Right kidney (tissue), 9 donors: ENCODE measurements around the gene EDN1.

Experiments
- DNase-seq: peaks from one replicate; pipeline ENCODE4 v3.0.0-alpha.2; 2016
- long read RNA-seq, 8 donors: transcript quantifications; one replicate each; lab custom pipeline, GENCODE V29; 2026

EDN1 gene
- long read RNA-seq, donor 1, partial matches to known transcripts: 0 of 1 reads
- long read RNA-seq, donor 1, other reads (novel, unspliced or antisense): 0 of 1 reads
- long read RNA-seq, donor 2, partial matches to known transcripts: 0 of 1 reads
- long read RNA-seq, donor 2, other reads (novel, unspliced or antisense): 0 of 1 reads
- long read RNA-seq, donor 3: 0 reads
- long read RNA-seq, donor 4, partial matches to known transcripts: 0 of 3 reads
- long read RNA-seq, donor 4, other reads (novel, unspliced or antisense): 0 of 3 reads
- long read RNA-seq, donor 5, partial matches to known transcripts: 0 of 2 reads
- long read RNA-seq, donor 5, other reads (novel, unspliced or antisense): 0 of 2 reads
- long read RNA-seq, donor 6: 0 reads
- long read RNA-seq, donor 7, partial matches to known transcripts: 0 of 2 reads
- long read RNA-seq, donor 7, other reads (novel, unspliced or antisense): 0 of 2 reads
- long read RNA-seq, donor 8: 0 reads

DNA sequence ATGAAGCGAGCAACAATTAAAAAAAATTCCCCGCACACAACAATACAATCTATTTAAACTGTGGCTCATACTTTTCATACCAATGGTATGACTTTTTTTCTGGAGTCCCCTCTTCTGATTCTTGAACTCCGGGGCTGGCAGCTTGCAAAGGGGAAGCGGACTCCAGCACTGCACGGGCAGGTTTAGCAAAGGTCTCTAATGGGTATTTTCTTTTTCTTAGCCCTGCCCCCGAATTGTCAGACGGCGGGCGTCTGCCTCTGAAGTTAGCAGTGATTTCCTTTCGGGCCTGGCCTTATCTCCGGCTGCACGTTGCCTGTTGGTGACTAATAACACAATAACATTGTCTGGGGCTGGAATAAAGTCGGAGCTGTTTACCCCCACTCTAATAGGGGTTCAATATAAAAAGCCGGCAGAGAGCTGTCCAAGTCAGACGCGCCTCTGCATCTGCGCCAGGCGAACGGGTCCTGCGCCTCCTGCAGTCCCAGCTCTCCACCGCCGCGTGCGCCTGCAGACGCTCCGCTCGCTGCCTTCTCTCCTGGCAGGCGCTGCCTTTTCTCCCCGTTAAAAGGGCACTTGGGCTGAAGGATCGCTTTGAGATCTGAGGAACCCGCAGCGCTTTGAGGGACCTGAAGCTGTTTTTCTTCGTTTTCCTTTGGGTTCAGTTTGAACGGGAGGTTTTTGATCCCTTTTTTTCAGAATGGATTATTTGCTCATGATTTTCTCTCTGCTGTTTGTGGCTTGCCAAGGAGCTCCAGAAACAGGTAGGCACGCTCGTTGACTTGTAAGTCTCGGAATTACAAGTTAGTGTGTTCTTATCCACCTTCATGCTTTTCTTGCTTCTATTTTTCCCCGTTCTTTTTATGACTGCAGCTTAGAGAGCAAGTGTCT lies at the start of gene EDN1:
Gene EDN1, plus strand, starts transcription at position 429 of the 888 bp plus-strand sequence. Its CDS starts 269 bp downstream, at position 698.
- peak; percentile 78 for DNase-seq

DNA sequence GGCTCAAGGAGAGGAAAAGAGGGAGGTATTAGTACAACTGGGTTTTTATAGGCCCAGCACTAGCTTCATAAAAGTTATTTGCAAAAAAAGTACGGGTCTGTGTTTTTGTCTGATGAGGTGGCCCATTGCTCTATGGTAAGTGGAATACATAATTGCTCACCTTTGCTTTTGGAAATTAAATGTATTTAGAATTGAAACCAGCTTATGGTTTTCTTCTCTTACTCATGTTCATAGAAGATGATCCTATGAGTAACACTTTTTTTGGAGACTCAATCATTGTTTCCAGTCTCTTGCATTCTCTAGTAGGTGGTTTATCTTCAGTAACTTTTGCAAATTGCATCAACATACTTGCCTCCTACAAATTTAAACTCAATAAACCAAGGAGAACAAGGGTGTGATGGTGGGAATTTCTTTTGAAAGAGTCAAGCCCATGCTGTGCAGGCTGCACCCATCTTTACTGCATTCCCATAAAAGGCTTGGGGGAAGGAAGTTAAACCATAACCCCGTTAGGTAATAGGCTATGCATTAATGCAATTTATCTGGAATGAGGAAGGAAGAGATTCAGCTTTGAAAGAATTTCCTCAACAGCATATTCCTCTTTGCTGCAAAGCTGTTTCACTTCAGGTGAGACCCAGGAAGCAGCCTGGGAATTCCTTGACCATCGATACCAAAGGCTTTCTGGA lies 48.5 kb upstream of the EDN1 start:
- DNase-seq: no peak

DNA sequence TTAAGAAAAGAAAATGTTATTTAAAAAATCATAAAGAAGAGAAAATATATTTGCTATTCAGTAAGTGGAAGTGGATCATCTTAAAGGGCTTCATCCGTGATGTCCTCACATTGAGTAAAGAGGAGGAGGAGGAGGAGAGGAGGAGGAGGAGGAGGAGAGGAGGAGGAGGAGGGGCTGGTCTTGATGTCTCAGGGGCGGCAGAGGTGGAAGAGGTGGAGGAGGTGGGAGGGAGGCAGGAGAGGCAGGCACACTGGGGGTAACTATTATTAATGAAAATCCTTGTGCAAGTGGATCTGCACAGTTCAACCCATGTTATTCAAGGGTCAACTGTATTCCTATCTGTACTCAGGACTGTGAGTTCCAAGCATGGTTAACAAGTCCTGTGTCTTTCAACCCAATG lies 47.0 kb upstream of the EDN1 start:
- DNase-seq: no peak

DNA sequence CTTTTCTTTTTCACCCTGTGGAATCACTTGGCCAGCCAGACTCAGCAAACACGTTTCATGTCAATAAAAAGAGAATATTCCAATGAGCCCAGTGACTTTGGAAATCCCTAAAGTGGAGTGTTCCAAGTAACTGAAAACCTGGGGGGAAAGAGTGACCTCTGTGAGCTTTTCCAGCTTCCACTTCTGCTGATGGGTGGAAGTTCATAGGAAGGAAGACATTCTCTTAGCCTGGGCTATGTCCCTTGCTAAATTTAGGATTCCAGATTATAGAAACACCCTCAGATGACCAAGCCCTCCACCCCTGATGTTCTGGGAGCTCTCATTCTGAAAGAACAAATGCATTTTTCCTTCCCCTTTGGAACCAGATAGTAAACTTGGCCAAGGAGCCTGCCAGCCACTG lies 44.8 kb upstream of the EDN1 start:
- DNase-seq: no peak

DNA sequence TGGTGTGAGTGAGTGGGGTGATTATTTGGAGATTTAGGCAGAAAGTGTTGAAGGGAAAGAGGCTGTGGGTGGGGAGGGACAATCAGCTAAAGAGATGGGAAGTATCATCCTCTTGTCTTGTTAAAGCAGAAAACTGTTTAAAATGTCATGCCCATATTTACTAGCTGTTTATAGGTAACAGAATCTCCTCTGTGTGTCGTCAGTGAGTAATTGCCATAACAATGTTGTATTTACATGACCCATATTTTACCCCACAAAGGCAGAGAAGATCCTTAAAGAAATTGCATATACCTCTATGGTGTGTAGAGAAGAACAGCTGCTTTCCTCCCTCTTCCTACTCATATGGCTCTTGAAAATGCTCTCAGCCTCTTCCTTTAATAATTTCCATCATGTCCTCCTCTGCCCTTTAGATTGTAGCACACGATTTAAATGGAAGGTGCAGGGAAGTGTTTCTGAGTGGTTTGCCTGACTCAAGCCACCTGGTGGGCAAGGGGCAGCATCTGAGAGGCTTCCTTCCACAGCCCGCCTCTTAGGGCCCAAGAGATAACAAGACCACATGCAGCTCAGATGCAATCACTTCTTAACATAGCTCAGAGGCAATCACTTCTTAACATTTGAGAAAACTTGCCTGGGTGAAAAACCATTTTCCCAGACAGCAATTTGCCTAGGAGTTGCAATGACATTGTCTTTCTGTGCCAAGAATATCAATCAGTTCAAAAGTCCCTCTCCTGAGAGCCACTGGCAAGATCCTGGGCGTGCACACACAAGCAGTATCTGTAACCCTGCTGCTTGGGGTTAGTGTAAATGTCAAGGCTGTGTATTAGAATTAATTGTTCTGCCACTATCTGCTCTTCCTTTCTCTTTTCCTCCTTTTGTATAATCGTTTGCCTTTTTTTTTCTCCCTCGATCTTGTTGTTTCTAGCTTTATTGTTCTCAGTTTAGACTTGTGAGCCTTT lies 44.1 kb upstream of the EDN1 start:
- no peak for DNase-seq

DNA sequence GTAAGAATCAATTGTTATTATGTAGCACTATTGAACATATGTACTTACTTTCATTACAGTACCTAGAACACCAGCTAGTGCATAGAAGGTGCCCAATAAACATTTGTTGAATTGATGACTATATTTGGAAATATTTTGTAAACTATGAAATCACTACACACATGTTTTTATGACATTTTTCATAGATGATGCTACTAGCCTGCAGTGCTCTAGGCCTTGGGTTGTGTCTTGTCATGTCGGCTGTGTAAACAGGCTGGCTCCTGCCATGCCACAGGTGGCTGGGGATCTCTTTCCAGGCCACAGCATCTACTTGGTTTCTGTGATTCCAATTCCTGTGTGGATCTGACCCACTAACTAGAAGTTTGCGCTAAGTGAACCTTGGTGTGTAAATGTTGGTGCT lies 43.3 kb upstream of the EDN1 start:
- no peak for DNase-seq

DNA sequence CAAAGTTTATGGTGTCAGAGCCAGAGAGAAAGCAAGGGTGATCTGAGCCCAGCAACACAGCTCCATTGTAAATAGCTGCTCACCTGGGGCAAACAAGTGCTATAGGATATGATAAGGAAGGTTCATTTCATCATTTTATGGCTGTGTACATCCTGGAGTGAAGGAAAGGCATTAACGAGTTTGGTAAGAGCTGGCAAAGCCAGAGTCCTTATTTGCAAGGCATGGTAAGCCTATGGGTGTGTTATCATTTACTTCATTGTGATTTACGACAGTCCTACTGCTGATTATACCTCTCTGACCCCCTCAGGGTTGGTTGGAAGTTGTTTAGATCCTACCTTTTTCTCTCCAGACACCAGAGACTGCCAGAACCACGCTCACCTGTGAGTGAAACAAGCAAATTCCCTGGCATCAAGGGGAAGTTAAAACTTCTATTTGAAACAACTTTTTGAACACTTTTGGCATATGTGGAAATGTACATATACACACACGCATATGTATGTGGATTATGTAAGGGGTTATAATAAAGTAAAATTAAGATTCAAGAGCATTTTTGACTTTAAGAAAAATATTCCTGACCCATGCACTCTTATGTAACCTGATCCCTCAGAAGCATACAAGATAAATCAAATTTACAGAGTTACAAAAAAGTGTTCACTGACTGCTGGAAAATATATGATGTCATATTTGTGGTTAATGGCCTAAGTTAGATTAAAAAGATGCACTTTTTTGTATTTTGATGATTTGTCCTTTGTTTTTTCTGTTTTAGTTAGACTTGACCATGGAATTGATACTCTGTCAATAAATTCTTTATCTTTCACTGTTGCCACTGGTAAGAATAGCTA lies 40.4 kb upstream of the EDN1 start:
- no peak for DNase-seq

DNA sequence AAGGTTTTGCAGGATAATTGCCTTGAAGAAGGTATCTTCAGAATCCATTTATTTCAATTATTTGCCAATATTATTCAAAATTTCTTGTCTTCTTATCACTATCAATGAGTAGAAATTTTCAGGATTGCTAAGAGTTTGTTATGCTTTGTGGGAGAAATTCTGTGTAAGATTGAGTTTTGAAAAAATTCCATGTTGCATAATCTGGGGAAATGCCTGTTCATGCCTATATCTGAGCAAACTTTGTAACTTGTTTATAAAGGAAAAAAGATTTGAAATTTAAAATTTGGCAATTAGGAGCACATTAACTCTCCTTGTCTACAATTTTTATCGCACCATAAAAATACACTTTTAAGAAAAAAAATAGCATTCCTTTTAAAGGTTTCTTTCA lies 39.8 kb upstream of the EDN1 start:
- DNase-seq: no peak

DNA sequence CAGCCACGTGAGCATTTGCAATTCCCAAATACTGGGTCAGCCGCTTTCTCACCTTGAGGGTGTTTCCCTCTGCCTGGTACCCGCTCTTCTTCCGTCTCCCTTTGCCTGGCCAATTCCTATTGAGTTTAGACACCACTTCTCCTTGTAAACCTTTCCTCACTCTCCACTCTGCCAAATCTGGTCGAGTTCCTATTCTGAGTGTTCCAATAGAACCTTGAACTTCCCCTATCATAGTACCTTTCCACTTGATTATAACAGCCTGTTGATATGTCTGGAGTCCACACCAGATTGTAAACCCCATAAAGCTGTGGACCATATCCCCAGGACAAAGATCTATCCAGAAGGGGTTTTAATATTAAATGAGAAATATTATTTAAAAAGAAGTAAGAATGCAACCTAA lies 36.0 kb upstream of the EDN1 start:
- no peak for DNase-seq

DNA sequence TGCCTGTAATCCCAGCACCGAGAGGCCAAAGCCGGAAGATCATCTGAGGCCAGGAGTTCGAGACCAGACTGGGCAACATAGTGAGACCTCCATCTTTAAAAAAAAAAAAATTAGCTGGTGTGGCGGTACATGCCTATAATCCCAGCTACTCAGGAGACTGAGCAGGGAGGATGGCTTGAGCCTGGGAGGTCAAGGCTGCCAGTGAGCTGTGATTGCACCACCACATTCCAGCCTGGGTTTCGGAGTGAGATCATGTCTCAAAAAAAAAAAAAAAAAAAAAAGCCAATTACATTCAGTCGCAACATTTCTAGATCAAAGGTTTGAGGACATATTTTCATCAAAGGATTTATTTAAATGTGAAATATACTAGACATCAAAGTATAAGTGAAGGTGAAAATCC lies 32.0 kb upstream of the EDN1 start:
- no peak for DNase-seq

DNA sequence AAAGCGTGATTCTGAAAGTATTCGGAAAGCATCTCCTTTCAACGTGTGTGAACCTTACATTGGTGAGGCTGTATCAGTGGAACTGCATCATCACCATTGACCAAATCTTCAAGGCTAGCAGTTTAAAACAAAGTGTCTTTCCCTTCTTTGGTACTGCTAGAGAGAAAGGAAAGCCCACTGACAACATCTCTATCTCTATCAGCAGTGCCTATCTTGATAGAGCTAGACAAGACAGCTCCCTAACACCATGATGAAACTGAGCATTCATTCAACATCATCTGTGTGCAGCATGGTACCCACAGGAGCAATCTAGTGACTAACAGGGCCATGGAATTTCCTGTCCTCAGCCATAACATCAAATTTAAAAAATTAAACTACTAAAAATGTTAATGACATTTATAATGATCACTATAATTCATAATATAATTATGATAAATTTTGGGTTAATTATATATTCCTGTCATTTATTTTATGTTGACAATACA lies 31.5 kb upstream of the EDN1 start:
- no peak for DNase-seq

DNA sequence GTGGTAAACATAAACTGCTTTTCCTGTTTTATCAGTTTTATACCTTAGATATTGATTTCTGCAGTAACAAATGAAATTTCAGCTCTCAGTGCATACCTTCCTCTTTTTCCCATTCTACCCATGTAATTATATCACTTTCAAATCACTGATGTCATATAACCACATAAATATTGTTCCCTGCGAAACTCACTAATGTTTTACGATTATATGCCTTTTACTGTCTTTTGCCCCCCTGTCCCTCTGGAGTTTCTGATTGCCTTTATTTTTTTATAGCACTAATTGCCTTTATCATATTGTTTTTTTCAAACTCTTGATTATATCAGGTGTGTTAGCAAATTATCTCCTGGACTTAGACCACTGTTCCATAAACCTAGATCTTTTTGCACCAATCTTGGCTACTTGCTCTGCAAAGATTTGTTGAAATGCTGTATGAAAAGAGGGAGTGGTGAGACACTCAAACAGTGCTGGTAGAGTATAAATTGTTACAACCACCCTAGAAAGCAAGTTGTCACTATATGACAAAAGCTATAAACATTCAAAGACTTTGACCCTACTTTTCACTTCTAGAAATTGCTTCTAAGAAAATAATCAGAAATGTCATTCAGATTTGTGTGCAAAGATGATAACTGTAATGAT lies 29.6 kb upstream of the EDN1 start:
- DNase-seq: no peak

DNA sequence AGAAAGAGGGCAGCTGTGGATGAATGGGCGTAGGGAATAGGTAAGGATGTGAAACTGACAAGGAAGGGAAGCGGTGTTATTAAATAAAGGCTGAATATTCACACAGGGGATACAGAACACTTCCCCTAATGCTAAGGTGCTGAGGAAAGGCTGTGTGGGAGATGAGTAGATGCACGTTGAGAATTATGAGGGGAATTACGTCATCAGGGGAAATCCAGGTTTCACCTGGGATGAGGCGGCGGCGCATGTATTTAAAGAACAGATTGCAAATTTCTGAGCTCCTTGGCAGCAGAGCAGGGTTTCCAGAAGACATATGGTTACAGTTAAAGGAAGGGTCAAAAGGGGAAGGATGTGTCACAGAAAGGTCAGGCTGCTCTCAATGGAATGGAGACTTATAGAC lies 28.7 kb upstream of the EDN1 start:
- DNase-seq: no peak

DNA sequence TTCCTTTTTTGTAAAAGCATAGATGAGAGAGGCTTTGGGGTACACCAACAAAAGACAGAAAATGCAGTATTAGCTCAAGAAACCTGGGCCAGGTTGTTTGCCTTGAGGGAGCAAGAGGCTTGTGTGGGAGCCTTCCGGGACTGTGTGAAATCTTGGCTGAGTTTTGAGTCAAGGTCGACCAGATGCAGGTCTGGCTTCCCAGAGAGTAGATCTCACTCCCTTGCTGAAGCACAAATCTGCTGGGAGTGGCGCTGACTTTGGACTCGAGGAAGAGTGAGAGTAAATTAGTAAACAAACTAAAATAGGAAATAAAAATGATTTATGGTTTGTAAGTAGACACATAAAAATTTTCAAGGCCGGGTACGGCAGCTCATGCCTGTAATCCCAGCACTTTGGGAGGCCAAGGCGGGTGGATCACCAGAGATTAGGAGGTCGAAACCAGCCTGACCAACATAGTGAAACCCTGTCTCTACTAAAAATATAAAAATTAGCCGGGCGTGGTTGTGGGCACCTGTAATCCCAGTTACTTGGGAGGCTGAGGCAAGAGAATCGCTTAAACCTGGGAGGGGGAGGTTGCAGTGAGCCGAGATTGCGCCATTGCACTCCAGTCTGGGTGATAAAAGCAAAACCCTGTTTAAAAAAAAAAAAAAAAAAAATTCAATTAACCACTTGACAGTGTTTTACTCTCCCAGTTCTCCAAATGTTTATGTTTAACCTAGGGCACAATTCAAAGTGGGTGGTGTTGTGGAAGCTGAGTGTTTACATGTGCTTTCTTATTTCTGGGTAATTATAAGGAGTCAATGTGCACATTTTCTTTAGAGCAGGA lies 27.7 kb upstream of the EDN1 start:
- no peak for DNase-seq

DNA sequence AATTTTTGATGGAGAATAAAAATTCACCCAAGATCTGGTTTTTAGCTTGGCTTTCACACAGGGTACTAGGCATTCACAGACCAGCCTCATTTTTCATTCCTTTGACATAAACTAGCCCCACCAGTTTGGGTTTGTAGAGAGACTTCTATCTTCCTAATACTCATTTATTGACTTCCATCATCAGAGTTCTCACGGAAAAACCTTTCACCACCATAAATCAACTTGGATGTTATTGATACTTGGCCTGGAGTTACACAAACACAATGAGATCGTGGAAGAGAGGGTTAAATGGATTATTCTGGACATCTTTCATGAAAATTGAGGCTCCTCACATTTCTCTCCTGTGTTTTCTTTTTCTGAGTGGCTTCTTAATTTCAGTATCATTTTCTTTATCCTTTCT lies 26.8 kb upstream of the EDN1 start:
- no peak for DNase-seq

DNA sequence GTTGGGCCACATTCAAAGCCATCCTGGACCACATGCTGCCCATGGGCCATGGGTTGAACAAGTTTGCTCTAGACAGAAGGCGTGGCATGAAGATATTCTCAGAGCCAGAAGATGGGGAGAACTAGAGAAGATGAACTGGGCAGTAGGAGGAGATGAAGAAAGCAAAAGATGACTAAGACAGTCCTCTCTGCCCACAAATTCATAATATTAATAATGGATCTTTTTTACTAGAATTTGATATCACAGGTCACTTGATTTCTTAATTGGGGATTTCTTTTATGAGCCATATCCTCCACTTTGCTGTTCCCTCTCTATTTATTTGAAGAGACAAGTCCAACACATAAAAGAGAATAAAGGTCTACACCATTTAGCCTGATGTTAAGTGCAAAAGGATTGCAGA lies 25.5 kb upstream of the EDN1 start:
- no peak for DNase-seq

DNA sequence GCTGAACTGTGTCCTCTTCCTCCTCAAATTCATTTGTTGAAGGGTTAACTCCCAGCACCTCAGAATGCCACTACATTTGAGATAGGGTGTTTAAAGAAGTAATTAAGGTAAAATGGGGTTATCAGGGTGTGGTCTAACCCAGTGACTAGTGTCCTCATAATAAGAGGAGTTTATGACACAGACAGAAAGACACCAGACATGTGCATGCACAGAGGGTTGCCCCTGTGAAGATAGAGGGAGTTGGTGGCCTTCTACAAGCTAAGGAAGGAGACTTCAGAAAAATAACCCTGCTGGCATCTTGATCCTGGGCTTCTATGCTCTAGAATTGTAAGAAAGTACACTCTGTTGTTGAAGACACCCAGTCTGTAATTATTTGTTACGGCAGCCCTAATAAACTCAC lies 24.9 kb upstream of the EDN1 start:
- no peak for DNase-seq

DNA sequence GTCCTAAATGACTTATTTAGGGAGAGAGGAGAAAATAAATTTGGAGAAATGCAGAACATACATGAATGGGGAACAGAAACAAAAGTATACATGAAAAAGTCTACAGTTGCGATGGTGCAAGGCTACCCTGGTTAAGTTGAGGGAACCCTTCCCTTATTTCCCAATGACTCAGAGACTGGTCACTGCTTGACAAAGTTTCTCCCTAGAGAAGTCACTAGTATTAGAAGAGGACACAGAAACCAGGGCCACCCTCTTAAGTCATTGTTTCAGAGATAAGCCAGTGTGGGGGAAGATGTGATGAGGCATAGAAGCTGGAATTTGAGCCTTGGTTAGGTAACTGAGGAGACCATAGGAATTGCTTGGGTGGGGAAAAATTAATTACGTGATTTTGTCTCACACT lies 24.4 kb upstream of the EDN1 start:
- no peak for DNase-seq

DNA sequence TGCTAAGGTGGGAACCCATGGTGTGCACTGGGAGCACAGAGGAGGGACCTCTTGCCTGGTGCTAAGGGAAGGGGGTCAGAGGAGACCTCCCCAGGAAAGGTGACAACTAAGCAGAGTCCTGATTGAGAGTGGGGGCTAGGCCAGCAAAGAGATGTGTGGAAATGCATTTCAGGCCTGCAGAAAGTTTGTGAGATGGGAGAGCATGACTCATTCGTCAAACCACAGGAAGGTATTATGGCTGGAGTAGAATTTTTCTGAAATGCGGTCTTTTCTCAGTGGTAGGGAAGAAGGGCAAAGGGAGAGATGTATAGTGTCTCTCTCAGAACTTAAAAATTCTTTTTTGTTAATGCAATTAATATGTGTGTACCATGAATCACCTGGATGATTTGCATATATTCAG lies 23.6 kb upstream of the EDN1 start:
- no peak for DNase-seq
